Tibial nerve (tissue), 4 donors: Measurements from ENCODE around the gene SKAP2. TPM values are rescaled to one million over a fixed set of nuclear protein-coding genes. Genes with fewer than 3 reads are reported as not detected.
A peak's percentile ranks its signal among the peaks of the same experiment; 100 is the strongest.

Experiments
- DNase-seq, 2 donors: peaks; one replicate each; pipeline ENCODE4 v3.0.0-alpha.2; 2019; ENCODE audit warnings: low spot score in 2 of 2
- H3K27ac ChIP-seq, 4 donors: fragments of 200-600 bp; sonication (generic) in 3 of 4; one replicate each; pipeline ENCODE4 v1.5.1; 2017 to 2019; ENCODE audit warnings: mild to moderate bottlenecking in 1 of 4
- H3K27me3 ChIP-seq, 2 donors: fragments of 200-600 bp; sonication (generic) in 1 of 2; one replicate each; pipeline versions ENCODE4 v1.5.1 to v1.6.0; 2017 to 2019
- H3K36me3 ChIP-seq, 3 donors: fragments of 200-600 bp; sonication (generic); one replicate each; pipeline ENCODE4 v1.5.1; 2018 to 2019
- H3K4me1 ChIP-seq, 4 donors: fragments of 200-600 bp; sonication (generic) in 3 of 4; one replicate each; pipeline ENCODE4 v1.5.1; 2017 to 2019
- H3K4me3 ChIP-seq, 4 donors: fragments of 200-600 bp; sonication (generic) in 3 of 4; one replicate each; pipeline ENCODE4 v1.5.1; 2017 to 2019; ENCODE audit warnings: mild to moderate bottlenecking in 1 of 4, moderate library complexity in 1 of 4
- H3K9me3 ChIP-seq, 4 donors: fragments of 200-600 bp; sonication (generic) in 3 of 4; one replicate each; pipeline ENCODE4 v1.5.1; 2017 to 2019
- EP300 ChIP-seq, 2 donors: sonication (generic); formaldehyde crosslinking; IDR thresholded peaks; one replicate each; pipeline ENCODE4 v1.6.1; 2017; ENCODE audit warnings: antibody characterized with exemption in 2 of 2, mild to moderate bottlenecking in 1 of 2
- POLR2A ChIP-seq, 2 donors: fragments of 450-650 bp; IDR thresholded peaks; one replicate each; pipeline ENCODE4 v1.6.1; 2017; ENCODE audit warnings: antibody characterized with exemption in 2 of 2, mild to moderate bottlenecking in 2 of 2, moderate library complexity in 2 of 2
- WGBS, 2 donors: methylation state at CpG; one replicate each; pipeline ENCODE4 v1.1.5; 2018; 5-methylcytosine and 5-hydroxymethylcytosine counted together
- total RNA-seq, 4 donors: library from RNA; depleted of rRNA; stranded (reverse); fragments of >200 nt; gene quantifications; one replicate each; pipeline ENCODE4 v1.1.0, GENCODE V29; 2016
- TF ChIP-seq, protein P1 (sequence below), 5 experiments: fragments of 200-600 bp in 3 of 5; fragments of 450-650 bp in 2 of 5; sonication (generic) in 3 of 5; IDR thresholded peaks; one replicate each; pipeline ENCODE4 v1.5.1; 2016 to 2019; ENCODE audit warnings: antibody characterized with exemption in 5 of 5, mild to moderate bottlenecking in 3 of 5, moderate library complexity in 2 of 5

SKAP2 gene
- total RNA-seq, 4 donors from 2014 or later = 14.1 to 33.7 (median 27.6) TPM

DNA sequence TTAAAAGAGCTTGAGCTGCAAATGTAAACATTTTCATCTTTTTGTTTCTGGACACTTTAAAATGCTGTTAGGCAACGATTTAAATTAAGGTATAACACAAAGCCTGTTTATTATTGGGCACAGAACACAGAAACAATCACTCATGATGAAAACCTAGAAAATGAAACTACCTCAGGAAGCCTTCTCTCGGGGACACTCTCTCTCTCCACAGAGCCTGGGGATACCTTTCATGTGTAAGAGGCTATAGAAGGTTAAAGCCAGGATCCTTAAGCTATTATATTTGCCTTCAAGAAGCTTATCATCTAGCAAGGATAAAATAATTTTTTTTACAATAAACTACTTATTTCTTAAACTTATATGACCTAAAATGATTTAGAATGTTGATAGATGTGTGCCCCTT is 194.1 kb downstream of the SKAP2 start:
- H3K27ac ChIP-seq = no peak overlapping the region
- H3K36me3 ChIP-seq = no peaks in the 10 kb centered on the region
- TF ChIP-seq POLR2A (IDR thresholded peaks at IDR 0.05) (no peak), EP300 (IDR thresholded peaks at IDR 0.05) (no peak)
- TF ChIP-seq, protein P1, sequence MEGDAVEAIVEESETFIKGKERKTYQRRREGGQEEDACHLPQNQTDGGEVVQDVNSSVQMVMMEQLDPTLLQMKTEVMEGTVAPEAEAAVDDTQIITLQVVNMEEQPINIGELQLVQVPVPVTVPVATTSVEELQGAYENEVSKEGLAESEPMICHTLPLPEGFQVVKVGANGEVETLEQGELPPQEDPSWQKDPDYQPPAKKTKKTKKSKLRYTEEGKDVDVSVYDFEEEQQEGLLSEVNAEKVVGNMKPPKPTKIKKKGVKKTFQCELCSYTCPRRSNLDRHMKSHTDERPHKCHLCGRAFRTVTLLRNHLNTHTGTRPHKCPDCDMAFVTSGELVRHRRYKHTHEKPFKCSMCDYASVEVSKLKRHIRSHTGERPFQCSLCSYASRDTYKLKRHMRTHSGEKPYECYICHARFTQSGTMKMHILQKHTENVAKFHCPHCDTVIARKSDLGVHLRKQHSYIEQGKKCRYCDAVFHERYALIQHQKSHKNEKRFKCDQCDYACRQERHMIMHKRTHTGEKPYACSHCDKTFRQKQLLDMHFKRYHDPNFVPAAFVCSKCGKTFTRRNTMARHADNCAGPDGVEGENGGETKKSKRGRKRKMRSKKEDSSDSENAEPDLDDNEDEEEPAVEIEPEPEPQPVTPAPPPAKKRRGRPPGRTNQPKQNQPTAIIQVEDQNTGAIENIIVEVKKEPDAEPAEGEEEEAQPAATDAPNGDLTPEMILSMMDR (IDR thresholded peaks at IDR 0.05) = no peak
- H3K4me3 ChIP-seq = no peak overlapping the region
- H3K27me3 ChIP-seq = no peaks in the 10 kb centered on the region
- DNase-seq = no peak
- H3K9me3 ChIP-seq = no peaks in the 10 kb centered on the region
- 69 to 81% methylated on average over 2 of the region's 2 CpGs for WGBS, 2 donors
- H3K4me1 ChIP-seq = peaks cover 0 to 8% (median 0%) of the 10 kb centered on the region in 4 donors

DNA sequence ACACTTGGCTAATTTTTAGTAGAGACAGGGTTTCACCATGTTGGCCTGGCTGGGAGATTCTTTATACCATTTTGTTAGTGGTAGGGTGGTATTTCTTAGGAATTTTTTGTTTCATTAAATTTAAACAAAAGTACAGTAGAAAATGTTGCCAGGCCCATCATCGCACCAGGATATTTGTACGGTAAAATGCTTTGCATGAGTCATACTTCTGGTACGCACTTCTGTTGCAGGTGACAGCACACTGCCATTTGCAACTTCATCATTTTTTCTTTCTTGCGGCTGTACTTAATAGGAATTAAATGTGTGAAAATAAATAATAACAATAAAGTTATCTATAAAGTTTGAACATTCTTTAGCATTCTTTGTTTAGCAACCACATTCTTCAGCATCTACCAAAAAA is 195.6 kb downstream of the SKAP2 start:
- TF ChIP-seq POLR2A (IDR thresholded peaks at IDR 0.05) (no peak), EP300 (IDR thresholded peaks at IDR 0.05) (no peak)
- TF ChIP-seq, protein P1 (IDR thresholded peaks at IDR 0.05) = no peak
- Histone ChIP-seq H3K4me1 (peaks cover 0 to 12% (median 0%) of the 10 kb centered on the region in 4 donors), H3K9me3 (no peaks in the 10 kb centered on the region), H3K27ac (no peak overlapping the region), H3K27me3 (no peaks in the 10 kb centered on the region), H3K4me3 (no peak overlapping the region), H3K36me3 (no peaks in the 10 kb centered on the region)
- no peak for DNase-seq
- WGBS, 2 donors = 94% methylated on average over 4 of the region's 4 CpGs

DNA sequence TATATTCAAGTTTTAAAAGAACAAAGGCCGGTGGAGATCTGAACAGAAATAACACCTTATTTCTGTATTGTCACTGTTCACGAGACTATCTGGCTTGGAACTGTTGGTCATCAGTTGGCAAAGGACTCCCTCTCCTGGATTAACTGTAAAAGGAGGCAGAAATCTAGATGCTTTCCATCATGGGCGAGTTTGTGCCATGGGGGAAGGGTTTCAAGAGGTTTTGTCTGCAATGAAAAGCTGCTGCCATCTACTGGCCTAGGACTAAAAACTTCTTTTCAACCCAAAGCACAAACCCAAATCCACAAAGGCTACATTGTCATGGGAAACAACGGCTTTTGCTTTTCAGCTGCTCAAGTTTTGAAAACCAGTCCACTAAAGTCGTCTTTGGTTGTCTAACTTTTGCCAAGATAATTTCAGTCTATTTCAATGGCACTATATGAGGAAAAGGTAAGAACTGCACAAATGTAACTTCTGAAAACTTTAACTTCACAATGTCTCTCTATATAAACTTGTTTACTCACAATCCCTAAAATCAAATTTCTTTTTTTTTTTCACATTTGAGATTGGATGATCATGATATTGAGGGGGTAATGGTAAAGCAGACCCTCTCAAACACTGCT is 196.8 kb downstream of the SKAP2 start:
- H3K27ac ChIP-seq = no peak overlapping the region
- no peaks in the 10 kb centered on the region for H3K9me3 ChIP-seq
- H3K4me3 ChIP-seq = no peak overlapping the region

DNA sequence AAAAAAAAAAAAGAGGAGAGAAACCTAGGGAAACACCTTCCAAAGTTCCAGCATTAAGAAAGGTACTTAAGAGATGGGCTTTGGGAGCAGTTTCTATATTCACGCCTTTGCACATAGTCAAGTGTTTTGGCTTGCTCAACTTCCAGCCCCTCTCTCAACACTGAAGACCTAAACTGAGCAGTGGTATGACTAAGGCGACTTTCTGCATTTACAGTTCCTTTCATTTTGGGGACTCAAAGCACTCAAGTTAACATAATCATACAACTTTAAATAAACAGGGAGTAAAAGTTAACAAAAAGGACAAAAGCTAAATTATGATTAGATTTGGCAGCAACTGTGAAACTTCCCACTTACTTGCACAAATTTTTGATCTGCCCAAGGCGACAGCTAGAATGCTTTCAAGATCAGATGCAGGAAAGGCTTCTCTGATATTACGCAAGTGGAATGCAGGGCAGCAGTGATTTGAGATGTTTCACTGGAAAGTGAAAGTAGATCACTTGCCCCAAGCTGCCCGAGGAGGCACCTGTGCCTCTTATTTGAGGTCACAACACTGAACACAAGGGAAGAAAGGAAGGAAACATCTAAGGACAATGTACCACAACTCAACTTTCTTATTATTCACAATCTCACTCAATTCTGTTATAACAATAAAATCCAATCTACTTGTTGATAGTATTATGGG is 199.5 kb downstream of the SKAP2 start:
- no peaks in the 10 kb centered on the region for H3K9me3 ChIP-seq

More for the DNA sequence above, 196.8 kb downstream of the SKAP2 start:
- peaks cover 0 to 12% (median 0%) of the 10 kb centered on the region in 4 donors for H3K4me1 ChIP-seq
- TF ChIP-seq POLR2A (IDR thresholded peaks at IDR 0.05) = no peak
- TF ChIP-seq, protein P1 (IDR thresholded peaks at IDR 0.05) = peak; percentile 59 to 80 (median 71)
- peak in 1 of 2 donors; percentile 68 for TF ChIP-seq EP300 (IDR thresholded peaks at IDR 0.05)
- H3K36me3 ChIP-seq = no peaks in the 10 kb centered on the region
- DNase-seq = peak in 1 of 2 donors; percentile 66
- 9 to 10% methylated on average over 5 of the region's 5 CpGs for WGBS, 2 donors
- H3K27me3 ChIP-seq = no peaks in the 10 kb centered on the region

DNA sequence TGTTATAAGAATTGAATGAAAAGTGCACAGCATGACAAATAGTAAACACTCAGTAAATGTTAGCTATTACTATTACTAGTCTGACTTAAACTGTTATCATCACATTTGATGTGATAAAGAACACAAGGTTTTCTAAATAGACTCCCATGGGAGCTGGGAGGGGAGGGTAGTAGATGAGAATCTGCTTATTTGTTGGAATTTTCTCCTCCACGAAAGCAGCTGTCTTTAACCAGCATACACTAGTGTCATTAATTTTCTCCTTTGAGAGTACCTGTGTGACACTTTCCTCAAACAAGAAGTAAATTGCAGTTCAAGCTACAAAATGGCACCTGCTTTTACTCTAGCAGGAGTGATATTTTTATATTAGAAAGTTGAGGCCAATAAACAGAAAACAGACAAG is 200.1 kb downstream of the SKAP2 start:
- Histone ChIP-seq H3K4me3 (no peak overlapping the region), H3K27me3 (peaks cover 0 to 4% of the 10 kb centered on the region in 2 donors), H3K27ac (no peak overlapping the region), H3K36me3 (no peaks in the 10 kb centered on the region), H3K4me1 (peaks cover 0 to 12% (median 0%) of the 10 kb centered on the region in 4 donors), H3K9me3 (no peaks in the 10 kb centered on the region)
- TF ChIP-seq POLR2A (IDR thresholded peaks at IDR 0.05) = no peak
- no peak for TF ChIP-seq EP300 (IDR thresholded peaks at IDR 0.05)
- TF ChIP-seq, protein P1 (IDR thresholded peaks at IDR 0.05) = no peak
- 92 to 94% methylated on average over 1 of the region's 1 CpG for WGBS, 2 donors
- no peak for DNase-seq

More for the DNA sequence above, 199.5 kb downstream of the SKAP2 start:
- Histone ChIP-seq H3K4me1 (peaks cover 0 to 12% (median 0%) of the 10 kb centered on the region in 4 donors), H3K27ac (no peak overlapping the region), H3K4me3 (no peak overlapping the region), H3K27me3 (peaks cover 0 to 4% of the 10 kb centered on the region in 2 donors), H3K36me3 (no peaks in the 10 kb centered on the region)
- 67 to 75% methylated on average over 5 of the region's 5 CpGs for WGBS, 2 donors
- no peak for DNase-seq
- TF ChIP-seq EP300 (IDR thresholded peaks at IDR 0.05) (peak in 1 of 2 donors; percentile 23), POLR2A (IDR thresholded peaks at IDR 0.05) (no peak)
